Stimulated activated CD4-positive, alpha-beta T cell treated with anti-CD3 and anti-CD28 coated beads, Interleukin-2, amount 100 ng/mL, for 4 hours (primary cell): Measurements from ENCODE around the gene SMIM41.

Experiments used
- DNase-seq: peaks from one replicate; pipeline ENCODE4 v3.0.0-alpha.2; 2020; ENCODE audit warnings: low read depth

Gene SMIM41

DNA sequence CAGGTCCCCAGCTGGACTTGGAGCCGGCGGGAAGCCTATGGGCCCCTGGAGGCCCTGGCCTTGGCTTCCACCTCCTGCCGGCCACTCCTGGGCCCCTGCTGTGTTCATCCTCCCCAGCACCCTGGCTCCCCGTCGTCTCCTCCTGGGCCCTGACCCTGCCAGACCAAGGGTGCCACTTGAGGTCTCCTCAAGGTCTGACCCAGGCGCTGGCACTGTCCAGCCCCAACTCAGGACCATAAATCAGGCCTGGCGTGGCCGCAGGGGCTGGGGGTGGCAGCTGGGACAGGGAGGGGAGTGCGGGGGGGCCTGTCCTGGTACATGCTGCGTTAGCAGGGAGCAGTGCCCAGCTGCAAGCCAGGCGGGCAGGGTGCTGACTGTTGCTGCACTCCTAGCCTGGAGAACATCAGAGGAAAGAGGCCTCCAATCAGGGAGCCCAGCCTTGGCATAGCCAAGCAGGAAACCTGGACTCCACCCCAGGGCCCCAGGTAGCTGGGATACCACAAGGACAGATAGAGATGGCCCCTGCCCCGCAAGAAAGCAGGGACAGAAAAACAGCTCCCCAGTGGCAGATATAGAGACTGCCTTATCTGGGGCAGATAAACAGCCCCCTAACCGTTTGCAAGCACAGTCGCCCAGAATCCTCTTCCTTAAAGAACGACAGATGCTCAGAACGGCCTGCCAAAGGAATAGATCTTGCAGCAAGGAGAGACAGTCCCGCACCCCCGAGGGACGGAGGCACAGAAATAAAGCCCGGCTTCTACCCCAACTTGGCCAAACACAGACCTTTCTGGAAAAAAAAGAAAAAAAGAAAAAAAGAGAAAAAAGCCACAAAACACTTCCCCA is 16.2 kb upstream of the SMIM41 start:
- no peak for DNase-seq

- no peak for DNase-seq
These were observed 15.4 kb upstream of the SMIM41 start for GRCh38 chr12:52063981-52064649.

DNA sequence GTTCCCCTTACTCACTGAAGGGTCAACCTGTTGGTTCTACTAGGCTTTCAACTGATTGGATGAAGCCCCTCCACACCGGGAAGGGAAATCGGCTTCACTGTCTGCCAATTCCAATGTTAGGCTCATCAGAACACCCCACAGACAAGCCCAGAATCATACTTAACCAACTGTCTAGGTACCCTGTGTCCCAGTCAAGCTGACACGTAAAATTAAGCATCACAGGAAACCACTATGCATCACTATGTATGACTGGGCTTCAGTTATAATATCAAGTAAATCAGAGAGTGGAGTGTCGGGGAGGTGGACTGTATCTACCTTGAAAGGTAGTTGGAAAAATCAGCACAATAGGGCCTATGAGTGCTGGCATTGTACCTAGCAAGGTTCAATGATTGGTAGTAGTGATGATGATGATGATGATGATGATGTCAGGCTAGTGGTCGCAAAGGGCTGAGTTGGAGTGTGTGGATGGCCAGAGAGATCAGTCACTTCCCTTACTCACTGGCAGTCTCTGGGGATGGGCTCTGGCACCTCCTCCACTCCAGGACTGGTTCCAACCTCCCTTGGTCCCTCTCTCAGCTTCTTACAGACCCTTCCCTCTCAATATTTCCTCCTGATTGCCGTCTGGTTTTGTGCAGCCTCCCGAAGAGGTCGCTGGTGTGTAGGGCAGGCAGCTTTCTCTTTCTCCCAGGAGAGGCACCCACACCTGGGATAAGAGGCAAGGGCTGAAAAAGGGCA is 13.0 kb upstream of the SMIM41 start:
- DNase-seq: no peak

GRCh38 chr12:52067081-52067374 is 12.5 kb upstream of the SMIM41 start:
- no peak for DNase-seq

GRCh38 chr12:52069327-52070184 is 9.9 kb upstream of the SMIM41 start, which contains the start of gene ATG101:
Gene ATG101 (plus strand): TSS chr12:52069978. CDS start chr12:52073651, 3,673 bp downstream.
- peak; percentile 83 for DNase-seq

DNA sequence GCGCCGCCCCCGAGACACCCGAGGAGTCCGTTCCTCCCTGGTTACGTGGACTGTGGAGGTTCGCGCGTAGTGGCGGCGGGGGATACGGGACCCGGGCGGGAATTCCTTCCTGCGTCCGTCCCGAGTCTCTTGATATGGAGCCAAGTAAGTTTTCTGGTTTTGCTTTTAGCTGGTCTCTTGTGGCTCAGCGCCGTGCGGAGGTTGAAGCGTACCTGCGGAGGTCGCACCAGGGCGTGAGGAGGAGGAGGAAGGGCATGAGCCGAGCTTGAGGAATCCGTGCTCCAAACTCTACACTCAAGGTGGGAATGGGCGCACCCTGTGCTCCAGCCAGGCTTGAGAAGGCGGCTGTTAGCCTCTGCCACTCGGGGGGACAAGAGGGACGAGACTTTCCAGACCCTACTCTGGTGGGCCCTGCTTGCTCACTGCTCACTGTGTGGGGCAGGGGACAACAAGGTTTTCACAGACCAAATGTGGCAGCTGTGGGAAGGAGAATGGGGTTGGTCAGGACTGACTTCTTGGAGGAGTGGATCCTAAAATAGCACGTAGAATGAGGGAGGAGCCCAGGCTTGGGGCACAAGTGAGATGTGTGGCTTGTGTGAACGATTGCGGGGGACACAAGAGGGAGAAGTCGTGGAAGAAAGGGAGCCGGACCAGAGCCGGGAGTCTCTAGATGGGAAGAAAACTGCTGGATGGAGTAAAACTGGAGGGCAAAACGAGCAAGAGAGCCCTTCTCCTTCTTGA is 9.1 kb upstream of the SMIM41 start:
- no peak for DNase-seq

DNA sequence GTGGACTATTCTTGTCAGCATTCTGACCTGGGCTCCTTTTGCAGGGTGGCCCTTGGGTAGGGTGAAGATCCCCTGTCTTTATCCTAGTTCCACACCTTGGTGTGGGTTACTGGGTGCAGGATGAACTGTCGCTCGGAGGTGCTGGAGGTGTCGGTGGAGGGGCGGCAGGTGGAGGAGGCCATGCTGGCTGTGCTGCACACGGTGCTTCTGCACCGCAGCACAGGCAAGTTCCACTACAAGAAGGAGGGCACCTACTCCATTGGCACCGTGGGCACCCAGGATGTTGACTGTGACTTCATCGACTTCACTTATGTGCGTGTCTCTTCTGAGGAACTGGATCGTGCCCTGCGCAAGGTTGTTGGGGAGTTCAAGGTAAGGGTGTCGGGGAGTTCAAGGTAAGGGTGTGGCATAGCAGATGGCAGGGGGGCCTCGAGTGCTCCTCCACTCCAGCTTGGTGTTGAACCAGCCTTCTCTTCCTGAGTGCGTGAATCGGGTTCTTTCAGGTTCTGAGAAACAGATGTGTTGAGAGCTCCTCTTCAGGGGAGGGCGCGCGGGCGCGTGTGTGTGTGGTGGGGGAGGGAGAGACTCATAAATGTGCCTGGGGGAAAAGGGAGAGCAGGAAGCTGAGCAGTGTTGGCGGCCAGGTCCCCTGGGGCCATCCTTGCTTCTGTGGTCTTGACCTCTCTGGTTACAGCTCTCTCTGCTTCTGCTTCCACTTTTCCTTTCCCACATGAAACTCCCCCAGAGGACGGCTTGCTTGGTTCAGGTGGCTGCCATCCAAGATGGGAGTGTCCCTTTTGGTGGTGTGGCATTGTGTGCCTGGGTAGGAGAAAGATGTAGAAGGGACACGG is 5.7 kb upstream of the SMIM41 start:
- no peak for DNase-seq

- no peak for DNase-seq
These were observed 4.4 kb upstream of the SMIM41 start for GRCh38 chr12:52074971-52075724.

DNA sequence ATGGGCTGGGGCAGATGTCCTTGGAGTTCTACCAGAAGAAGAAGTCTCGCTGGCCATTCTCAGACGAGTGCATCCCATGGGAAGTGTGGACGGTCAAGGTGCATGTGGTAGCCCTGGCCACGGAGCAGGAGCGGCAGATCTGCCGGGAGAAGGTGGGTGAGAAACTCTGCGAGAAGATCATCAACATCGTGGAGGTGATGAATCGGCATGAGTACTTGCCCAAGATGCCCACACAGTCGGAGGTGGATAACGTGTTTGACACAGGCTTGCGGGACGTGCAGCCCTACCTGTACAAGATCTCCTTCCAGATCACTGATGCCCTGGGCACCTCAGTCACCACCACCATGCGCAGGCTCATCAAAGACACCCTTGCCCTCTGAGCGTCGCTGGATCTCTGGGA is 2.7 kb upstream of the SMIM41 start:
- DNase-seq: no peak

DNA sequence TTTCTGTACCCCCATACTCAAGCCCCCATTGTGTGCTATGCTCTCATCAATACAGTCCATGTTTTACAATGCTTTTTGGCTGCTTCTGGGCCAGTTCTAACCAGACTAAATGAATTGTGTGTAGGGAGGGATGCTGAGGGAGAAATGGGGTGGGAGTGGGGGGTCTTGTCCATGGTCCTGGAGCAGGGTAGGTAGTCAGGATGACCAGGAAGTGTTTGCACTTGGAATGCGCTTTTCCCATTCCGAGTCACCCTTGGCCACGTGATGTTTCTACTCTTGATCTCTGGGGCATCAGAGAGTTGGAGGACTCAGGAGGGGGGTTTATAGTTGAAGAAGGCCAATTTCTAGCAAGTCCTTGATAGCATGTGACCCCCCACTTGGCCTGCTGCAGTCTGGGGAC is 1.2 kb upstream of the SMIM41 start:
- no peak for DNase-seq

DNA sequence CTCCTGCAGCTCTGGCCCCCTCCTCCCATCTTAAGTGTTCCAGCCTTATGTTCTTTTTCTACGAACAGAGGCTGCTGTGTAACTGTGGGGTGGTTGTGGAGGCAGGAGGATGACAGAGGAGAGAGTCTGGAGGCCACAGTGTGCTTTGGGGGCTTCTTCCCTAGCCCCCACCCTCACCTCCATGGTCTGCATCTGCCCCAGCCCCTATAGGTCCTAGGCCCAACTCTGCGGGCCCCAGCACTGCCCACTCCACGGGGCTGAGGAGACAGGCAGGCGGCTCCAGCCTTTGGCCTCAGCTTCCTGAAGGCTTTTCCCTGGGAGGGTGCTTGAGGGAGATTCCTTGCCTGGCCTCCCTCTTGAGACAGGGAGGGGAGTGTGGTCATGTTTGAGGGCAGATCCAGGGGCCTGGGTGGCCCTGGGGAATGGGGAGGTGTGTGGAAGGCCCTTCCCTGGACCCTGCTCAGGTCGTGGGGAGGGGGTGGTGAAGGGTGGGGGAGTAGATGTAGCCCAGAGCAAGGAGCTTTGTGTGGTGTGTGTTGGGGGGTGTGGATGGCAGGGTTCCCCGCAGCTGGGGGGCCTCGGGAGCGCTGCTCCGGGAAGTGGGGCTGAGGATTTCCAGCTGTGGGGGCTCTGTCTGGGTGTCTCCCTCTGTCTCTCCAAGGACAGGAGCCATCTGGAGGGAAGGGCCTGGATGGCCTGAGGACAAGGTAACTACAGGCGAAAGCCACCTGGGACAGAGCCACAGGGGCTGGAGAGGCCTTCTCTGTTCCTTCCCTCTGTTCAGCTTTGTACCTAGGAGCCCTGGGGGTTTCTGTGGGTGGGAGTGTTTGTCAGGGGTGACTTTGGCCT is 1.1 kb downstream of the SMIM41 start:
- no peak for DNase-seq

DNA sequence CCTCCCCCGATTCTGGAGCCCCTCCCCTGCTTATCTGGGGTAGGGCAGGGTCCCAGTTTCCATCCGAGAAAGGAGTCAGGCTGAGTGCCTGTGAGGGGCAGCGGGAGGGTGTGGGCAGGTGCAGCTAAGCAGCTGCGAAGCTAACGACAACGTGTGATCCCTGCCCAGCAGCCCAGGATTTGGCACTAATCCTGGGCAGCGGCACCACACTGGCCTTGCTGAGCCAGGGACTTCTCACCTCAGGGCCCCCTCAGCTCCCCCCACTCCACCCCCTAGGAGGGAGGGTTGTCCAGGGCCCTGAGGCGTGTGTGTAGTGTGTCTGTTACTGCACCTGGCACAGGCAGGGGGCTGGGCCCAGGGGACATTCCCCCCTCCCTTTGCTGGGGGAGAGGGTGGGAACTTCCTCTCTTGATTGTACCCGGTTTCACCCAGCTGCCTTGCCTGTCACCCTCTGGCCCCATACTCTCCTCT is 1.8 kb downstream of the SMIM41 start:
- DNase-seq: no peak

DNA sequence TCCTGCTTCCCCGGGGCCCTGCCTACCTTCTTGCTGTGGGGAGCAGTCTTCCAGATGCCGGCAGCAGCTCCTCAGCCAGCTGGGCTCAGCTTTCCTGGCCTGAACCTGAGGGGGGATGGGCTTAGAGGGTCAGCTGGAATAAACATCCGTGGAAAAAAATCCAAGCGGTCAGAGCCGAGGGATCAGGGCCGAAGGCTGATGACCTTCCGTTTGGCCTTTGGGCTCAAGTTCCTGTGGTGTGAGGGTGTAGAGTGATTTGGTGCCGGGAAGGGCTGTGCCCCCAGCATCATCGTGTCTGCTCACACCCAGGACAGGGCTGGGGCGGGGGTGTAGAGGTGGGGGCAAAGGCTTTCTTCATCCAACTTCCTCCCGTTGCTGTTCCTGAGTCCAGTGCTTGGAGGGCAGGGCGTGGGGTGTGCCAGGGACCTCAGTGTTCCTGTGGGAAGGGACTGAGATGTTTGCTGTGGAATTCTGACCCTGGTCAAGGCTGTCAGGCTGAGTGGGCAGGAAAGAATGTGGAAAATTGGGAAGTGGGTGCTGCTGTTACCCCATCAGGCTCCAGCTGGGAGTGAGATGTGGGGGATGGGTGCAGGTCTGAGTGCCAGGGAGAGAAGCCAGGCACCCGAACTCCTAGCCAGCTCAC is 2.6 kb downstream of the SMIM41 start:
- no peak for DNase-seq

DNA sequence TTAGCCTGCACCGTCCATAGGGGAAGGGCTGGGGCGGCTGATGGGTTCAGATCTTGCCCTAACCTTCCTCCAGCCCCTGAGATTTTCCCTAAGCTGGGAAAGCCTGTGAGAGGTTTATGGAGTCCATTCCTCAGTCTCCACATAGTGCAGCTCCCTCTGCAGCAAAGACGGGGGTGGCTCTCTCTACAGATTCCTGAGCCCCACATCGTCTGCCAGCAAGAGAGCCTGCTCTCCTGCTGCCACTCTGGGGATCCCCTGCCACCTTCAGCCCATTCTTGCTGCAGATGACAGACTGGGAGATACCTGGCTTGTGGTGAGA is 3.1 kb downstream of the SMIM41 start:
- DNase-seq: no peak

- peak; percentile 59 for DNase-seq
These were observed 3.6 kb downstream of the SMIM41 start for GRCh38 chr12:52082988-52083637.

- DNase-seq: no peak
These were observed 4.1 kb downstream of the SMIM41 start for GRCh38 chr12:52083638-52083996.

DNA sequence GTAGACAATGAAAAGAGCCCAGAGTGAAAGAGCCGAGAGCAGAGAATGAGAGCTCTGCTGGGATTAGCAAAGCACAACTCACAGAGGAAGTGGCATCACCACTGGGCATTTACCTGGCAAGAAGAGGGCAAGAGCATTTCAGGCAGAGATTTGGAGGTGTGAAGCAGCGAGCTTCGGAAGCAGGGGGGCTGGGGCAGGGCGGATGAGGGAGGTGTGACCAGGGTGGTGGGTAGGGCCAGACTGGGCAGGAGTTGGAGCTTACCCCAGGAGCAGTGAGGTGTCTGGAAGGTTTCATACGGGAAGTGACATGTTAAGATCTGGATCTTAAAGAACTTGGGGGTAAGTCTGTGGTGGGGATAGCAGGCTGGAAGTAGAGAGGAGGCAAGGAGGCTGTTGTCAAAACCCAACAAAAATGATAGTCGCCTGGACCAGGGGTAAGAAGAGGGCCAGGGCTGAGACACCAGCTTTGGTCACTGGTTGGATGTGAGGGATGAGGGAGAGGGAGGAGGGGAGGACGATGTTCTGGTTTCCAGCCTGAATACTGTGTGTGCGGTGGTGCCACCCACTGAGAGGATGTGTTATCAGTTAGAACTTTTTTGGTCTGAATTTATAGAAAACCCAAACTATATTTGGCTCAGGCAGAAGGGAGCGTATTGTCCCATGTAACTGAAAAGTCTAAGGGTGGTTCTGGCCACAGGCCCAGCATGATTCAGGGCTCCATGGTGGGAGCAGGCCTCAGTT is 5.2 kb downstream of the SMIM41 start:
- no peak for DNase-seq
